HG03442 (cell line): ENCODE data around the gene C3orf20.

Experiments
- ATAC-seq: cut with Tn5 transposase; IDR thresholded peaks from one replicate; pipeline ENCODE4 v1.9.1; 2021; ENCODE audit warnings: mild to moderate bottlenecking, moderate library complexity; ENCODE audit not compliant: unreplicated experiment

The C3orf20 gene

DNA sequence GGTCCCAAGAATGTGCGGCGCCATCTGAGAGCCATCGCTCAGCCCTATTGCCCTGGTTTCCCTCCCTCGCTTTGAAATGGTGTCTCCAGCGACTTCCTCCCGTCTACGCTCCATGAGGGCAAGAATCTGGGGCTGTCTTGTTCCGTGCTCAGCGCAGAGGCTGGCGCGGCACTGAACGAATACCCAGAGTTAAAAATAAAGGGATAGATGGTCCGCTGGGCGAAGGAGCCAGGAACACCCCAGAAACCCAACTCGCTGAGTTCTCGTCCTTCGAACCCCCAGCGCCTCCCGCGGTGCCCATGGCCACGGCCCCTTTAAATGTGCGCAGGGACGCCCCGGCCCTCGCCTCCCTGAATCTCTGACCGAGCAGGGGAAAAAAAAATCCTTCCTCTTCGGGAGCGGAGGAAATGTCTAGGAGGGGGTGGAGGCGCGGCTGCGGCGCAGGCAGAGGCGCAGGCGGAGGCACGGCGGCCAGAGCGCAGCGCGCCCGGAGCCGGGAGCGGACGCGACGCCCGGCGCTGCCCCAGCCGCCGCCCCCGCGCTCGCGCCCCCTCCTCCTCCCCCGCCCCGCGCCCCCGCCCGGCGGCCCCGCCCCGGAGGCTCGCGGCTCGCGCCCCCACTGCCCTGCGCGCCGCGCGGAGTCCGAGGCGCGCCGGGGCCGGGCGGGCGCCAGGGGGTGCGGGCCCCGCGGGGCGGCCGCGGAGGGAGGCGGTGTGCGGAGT is 135.3 kb downstream of the C3orf20 start:
- ATAC-seq = no peak

DNA sequence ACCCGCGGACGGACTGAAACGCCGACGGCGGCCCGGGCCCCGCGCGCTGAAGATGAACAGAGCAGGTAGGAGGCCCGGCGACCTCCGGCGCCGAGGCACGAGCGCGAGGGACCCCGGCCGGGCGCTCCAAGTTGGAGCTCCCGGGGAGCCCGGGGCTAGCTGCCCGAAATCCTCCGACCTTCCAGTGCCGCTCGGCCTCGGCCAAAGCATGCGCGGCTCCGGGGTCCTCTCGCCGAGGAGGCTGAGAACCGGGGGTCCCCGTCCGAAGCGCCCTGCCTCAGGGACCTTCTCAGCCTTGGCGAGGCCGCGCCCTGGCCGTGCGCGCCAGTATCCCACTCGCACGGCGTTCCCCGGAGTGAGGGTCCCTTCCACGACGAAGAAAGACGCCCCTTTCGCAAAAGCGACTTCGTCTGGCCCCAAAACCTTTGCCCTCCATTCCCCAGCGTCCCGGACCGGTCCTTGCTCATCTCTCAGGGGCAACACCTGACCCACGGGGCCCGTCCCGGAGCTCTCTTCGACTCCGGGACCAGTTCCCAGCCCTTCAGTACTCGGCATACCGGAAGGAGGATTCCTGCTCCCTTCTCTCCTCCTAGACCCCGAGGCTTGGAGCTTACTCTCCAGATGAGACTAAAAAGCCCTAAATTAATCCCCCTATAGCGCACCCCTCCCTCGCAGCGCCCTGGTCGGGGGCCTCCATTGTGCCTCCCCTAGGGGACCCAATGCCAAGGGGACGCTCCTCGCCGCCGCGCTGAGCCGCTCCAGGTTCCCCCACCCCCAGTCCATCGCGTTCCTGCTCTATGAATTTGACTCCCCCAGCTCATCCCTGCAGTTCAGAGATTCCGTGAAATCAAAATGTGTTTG is 136.1 kb downstream of the C3orf20 start:
- no peak for ATAC-seq

DNA sequence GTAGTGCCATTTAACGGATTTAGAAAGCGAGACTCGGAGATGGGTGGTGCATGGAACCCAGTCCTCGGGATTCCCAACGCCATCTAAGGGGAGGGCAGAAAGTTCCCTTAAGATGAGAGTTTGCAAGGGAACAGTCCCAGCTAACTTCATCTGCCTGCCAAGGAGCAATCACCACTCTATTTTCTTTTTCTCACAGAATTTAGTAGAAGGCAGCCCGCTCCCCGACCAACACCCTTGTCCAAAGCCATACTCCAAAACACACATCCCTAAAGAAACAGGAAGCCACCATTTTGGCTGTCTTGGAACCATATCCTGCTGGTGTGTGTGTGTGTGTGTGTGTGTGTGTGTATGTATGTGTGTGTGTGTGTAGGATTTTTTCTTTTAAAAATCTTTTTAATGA is 136.7 kb downstream of the C3orf20 start:
- ATAC-seq = no peak

DNA sequence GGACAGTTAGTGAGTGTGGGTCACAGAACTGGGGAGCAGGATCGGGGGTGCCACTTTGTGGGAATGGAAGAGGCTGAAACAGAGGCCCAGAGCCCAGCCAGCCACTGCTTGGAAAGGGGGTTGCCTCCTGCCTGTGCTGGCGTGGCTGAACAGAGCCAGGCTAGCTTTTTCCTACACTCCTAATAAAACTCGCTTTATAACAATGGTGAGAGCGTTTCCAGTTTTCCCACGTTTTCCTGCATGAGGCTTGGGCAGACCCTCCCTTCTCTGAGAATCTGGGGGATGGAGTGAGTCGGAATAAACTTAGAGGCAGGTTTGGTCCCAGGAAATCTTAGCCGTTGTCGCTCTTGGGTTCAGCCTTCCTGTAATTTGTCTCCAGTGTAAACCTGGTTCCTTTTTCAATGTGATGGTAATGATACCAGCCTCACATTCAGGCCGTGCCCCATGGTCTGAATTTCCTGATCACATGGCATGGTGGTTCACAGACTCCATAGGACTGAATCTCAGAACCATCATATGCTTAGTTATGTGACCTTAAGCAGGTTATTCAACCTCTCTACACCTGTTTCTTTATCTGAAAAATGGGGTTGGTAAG is 137.4 kb downstream of the C3orf20 start:
- ATAC-seq = no peak

DNA sequence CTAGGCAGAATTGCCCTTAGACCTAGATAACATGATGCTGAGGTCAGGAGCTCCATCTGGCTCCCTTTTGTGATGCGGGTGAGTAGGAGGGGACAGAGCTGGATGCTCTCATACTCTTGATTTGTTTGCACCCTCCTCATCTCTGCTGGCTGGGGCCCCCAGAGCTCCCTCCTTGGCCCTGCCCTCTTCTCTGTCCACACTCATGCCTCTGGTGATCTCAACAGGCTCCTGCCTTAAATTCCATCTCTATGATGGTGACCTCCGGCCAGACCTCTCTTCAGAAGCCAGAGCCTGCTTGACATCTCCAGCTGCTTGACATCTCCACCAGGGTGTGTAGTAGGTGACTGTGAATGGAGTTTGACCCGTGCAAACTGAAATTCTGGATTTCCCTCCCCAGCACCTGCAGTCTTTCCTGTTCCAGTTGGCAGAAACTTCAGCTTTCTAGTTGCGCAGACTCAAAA is 139.5 kb downstream of the C3orf20 start:
- no peak for ATAC-seq

DNA sequence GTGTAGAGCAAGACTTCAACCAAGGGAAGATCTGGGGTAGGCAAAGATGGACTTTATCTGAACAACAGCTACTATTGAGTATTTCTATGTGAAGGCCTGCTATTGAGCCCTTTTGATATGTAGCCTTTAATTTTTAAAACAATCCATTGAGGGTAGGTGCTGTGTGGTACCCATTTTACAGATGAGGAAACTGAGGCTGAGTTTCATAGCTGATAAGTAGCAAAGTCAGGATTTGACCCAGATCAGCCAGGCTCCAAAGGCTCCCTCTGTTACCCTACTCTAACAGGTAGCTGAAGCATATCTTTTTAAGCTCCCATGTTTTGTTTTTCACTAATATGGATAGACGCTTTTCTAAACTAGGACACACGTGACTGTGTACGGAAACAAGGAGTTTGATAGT is 141.4 kb downstream of the C3orf20 start:
- ATAC-seq = no peak

DNA sequence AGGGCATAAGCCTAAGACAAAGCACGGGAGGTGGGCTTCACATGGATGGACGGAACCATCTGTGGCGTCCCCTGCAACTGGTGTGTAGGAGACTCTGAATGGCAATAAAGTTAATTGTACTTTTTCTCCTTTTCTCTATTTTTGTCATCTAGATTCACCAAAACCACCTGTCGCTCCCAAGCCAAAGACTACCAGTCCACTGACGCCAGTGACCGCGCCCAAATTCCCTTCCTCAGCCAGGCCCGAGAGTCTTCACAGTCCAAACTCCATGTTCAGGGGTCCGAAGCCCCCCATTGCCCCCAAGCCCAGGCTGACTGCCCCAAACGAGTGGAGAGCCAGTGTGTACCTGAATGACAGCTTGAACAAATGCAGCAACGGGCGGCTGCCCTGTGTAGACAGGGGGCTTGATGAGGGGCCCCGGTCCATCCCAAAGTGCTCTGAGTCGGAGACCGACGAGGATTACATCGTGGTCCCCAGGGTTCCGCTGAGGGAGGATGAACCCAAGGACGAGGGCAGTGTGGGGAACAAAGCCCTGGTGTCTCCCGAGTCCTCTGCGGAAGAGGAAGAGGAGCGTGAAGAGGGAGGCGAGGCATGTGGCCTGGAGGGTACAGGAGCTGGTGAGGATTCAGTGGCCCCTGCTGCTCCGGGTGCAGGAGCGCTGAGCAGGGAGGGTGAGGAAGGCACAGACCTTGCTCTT is 144.0 kb downstream of the C3orf20 start, which contains the start of gene FGD5:
FGD5 (plus strand) TSS at position 159 of the 697 bp plus-strand sequence; CDS start at position 269, 110 bp downstream.
- no peak for ATAC-seq

DNA sequence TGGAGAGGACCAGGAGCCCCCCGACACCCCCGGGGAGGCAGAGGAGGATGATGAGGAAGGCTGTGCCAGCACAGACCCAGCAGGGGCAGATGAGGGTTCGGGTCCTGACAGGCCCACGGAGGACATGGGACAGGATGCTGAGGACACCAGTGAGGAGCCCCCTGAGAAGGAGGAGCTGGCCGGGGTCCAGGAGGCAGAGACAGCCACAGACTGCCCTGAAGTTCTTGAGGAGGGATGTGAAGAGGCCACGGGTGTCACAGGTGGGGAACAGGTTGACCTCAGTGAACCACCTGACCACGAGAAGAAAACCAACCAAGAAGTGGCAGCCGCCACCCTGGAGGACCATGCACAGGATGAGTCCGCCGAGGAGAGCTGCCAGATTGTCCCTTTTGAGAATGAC is 144.7 kb downstream of the C3orf20 start:
- ATAC-seq = no peak

DNA sequence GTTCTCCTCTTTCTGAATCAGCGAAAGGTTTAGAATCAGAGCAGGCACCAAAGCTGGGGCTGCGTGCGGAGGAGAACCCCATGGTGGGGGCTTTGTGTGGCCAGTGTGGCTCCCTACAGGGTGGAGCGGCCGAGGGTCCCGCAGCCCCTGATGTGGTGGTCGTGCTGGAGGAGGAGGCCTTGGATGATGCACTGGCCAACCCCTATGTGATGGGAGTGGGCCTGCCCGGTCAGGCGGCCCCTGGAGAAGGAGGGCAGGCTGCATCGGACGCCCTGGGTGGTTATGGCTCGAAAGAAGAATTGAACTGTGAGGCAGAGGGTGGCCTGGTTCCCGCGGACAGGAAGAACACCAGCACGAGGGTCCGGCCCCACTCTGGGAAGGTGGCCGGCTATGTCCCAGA is 145.2 kb downstream of the C3orf20 start:
- ATAC-seq = no peak

DNA sequence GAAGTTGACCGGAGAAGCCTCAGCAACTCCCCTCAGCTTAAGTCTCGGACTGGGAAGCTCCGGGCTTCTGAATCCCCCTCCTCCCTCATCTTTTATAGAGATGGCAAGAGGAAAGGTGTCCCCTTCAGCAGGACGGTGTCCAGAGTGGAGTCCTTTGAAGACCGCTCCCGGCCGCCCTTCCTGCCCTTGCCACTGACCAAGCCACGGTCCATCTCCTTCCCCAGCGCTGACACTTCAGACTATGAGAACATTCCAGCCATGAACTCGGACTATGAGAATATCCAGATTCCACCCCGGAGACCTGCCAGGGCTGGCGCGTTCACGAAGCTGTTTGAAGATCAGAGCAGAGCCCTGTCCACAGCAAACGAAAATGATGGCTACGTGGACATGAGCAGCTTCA is 146.2 kb downstream of the C3orf20 start:
- ATAC-seq = no peak

DNA sequence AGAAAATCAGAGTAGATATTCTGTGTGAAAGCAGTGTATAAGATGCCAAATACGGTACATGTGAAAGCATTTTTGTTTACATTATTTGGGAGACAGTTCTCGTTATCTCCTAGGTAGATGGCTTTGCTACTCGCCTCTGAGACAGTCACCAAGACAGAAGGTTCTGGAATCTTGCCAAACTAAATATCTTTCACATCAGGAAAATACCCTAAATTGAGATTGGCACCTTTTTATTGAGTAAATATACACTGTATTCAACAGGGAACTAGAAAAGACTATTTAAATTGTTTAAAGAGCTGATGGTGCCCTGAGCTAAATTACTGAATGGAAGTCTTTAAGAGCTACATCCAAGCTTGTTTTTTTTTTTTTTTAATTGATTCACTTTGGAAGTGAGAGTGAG is 147.2 kb downstream of the C3orf20 start:
- ATAC-seq = no peak
